Liver (tissue), 9 donors: Measurements from ENCODE around the gene ZNF827. TPM values are rescaled to one million over a fixed set of nuclear protein-coding genes. Genes with fewer than 3 reads are reported as not detected.

ENCODE experiments used
- DNase-seq: peaks from one replicate; pipeline ENCODE4 v3.0.0-alpha.2; 2017; ENCODE audit warnings: low spot score
- H3K27ac ChIP-seq, 2 donors: one replicate each; pipeline ENCODE4 v1.7.0; 2013; ENCODE audit warnings: inconsistent platforms in 2 of 2, low read length in 2 of 2, control low read depth in 1 of 2, low read depth in 1 of 2, mild to moderate bottlenecking in 1 of 2
- H3K27me3 ChIP-seq, 4 donors: one replicate each; pipeline versions ENCODE4 v1.6.1 to v1.7.0; 2013; ENCODE audit warnings: low read length in 3 of 4, inconsistent platforms in 1 of 4, mild to moderate bottlenecking in 1 of 4, moderate library complexity in 1 of 4; ENCODE audit not compliant: control insufficient read depth in 4 of 4, insufficient read depth in 4 of 4
- H3K36me3 ChIP-seq, 4 donors: one replicate each; pipeline versions ENCODE4 v1.6.1 to v1.7.0; 2013; ENCODE audit warnings: low read length in 3 of 4, mild to moderate bottlenecking in 3 of 4, low read depth in 1 of 4, moderate library complexity in 1 of 4; ENCODE audit not compliant: control insufficient read depth in 4 of 4, insufficient read depth in 3 of 4
- H3K4me1 ChIP-seq, 4 donors: one replicate each; pipeline versions ENCODE4 v1.6.1 to v1.7.0; 2013; ENCODE audit warnings: low read length in 3 of 4, mild to moderate bottlenecking in 3 of 4, moderate library complexity in 1 of 4; ENCODE audit not compliant: control insufficient read depth in 4 of 4, insufficient read depth in 4 of 4
- H3K4me3 ChIP-seq, 3 donors: one replicate each; pipeline versions ENCODE4 v1.6.1 to v1.7.0; 2013; ENCODE audit warnings: low read length in 3 of 3, control low read depth in 1 of 3, low read depth in 1 of 3, mild to moderate bottlenecking in 1 of 3
- H3K9ac ChIP-seq, 2 donors: one replicate each; pipeline ENCODE4 v1.7.0; 2013; ENCODE audit warnings: low read length in 2 of 2, mild to moderate bottlenecking in 2 of 2, moderate library complexity in 2 of 2, control low read depth in 1 of 2, low read depth in 1 of 2
- H3K9me3 ChIP-seq, 4 donors: one replicate each; pipeline versions ENCODE4 v1.6.1 to v1.7.0; 2013; ENCODE audit warnings: low read length in 3 of 4; ENCODE audit not compliant: control insufficient read depth in 4 of 4
- ATF3 ChIP-seq: IDR thresholded peaks from 2 replicates; pipeline ENCODE4 v1.6.1; 2016; ENCODE audit warnings: antibody characterized with exemption
- CTCF ChIP-seq: fragments of 150-350 bp; IDR thresholded peaks from 2 replicates; pipeline ENCODE4 v1.5.1; 2017; ENCODE audit warnings: improper control_type of control experiment, low read depth, low read length; ENCODE audit not compliant: missing input control
- EGR1 ChIP-seq, 2 donors: IDR thresholded peaks; 2 replicates each; pipeline ENCODE4 v1.6.1; 2016 to 2018; ENCODE audit warnings: antibody characterized with exemption in 2 of 2, low read depth in 2 of 2
- FOXA1 ChIP-seq: IDR thresholded peaks from 2 replicates; pipeline ENCODE4 v1.6.1; 2016; ENCODE audit warnings: antibody characterized with exemption
- FOXA2 ChIP-seq: IDR thresholded peaks from 2 replicates; pipeline ENCODE4 v1.6.1; 2016; ENCODE audit warnings: antibody characterized with exemption
- GABPA ChIP-seq, 2 donors: IDR thresholded peaks in 1 of 2; conservative IDR thresholded peaks in 1 of 2; 2 replicates each; pipeline ENCODE4 v1.6.1; 2016; ENCODE audit warnings: antibody characterized with exemption in 2 of 2, mild to moderate bottlenecking in 1 of 2, moderate library complexity in 1 of 2
- HNF4A ChIP-seq, 2 donors: conservative IDR thresholded peaks; 2 replicates each; pipeline ENCODE4 v1.6.1; 2016; ENCODE audit warnings: antibody characterized with exemption in 2 of 2, mild to moderate bottlenecking in 2 of 2
- MAX ChIP-seq: IDR thresholded peaks from 2 replicates; pipeline ENCODE4 v1.6.1; 2016; ENCODE audit warnings: antibody characterized with exemption
- NR2F2 ChIP-seq: IDR thresholded peaks from 2 replicates; pipeline ENCODE4 v1.6.1; 2016; ENCODE audit warnings: antibody characterized with exemption
- RAD21 ChIP-seq, 2 donors: IDR thresholded peaks; 2 replicates each; pipeline ENCODE4 v1.6.1; 2016; ENCODE audit warnings: antibody characterized with exemption in 2 of 2, mild to moderate bottlenecking in 2 of 2
- REST ChIP-seq: IDR thresholded peaks from 2 replicates; pipeline ENCODE4 v1.6.1; 2016; ENCODE audit warnings: antibody characterized with exemption, mild to moderate bottlenecking
- SP1 ChIP-seq: IDR thresholded peaks from 2 replicates; pipeline ENCODE4 v1.6.1; 2018; ENCODE audit warnings: antibody characterized with exemption, mild to moderate bottlenecking
- TAF1 ChIP-seq: conservative IDR thresholded peaks from 2 replicates; pipeline ENCODE4 v1.6.1; 2016; ENCODE audit warnings: antibody characterized with exemption, mild to moderate bottlenecking
- YY1 ChIP-seq: IDR thresholded peaks from 2 replicates; pipeline ENCODE4 v1.6.1; 2016; ENCODE audit warnings: antibody characterized with exemption, mild to moderate bottlenecking
- ZBTB33 ChIP-seq: IDR thresholded peaks from 2 replicates; pipeline ENCODE4 v1.6.1; 2016; ENCODE audit warnings: antibody characterized with exemption
- WGBS: extraction: QIAGEN DNeasy Blood & Tissue Kit; methylation state at CpG from one replicate; pipeline ENCODE4 v1.1.7; 2013; 5-methylcytosine and 5-hydroxymethylcytosine counted together
- polyA plus RNA-seq, 2 donors: library from polyadenylated mRNA; stranded (reverse) in 1 of 2; unstranded in 1 of 2; fragments of 200-250 nt in 1 of 2; fragments of >200 nt in 1 of 2; fragmentation: Nextera tagmentation in 1 of 2; extraction: Ambion mirVana in 1 of 2; gene quantifications; one replicate each; pipeline versions ENCODE4 v1.2.1 to v1.2.3, GENCODE V29; 2013 to 2015
- total RNA-seq, 2 donors: library from RNA; depleted of rRNA; stranded (reverse); fragments of >200 nt; gene quantifications; one replicate each; pipeline ENCODE4 v1.2.3, GENCODE V29; 2014
- donor health status: healthy.
- donor health status: healthy.
- donor health status: healthy.
- donor health status: healthy.
- donor health status: healthy.

The ZNF827 gene
- total and polyA plus RNA-seq, 4 donors: 0.46 to 2.9 (median 1.2) TPM

GRCh38 chr4:145730026-145730425 is 208.6 kb downstream of the ZNF827 start (continued):
- TF ChIP-seq ATF3 (no peak), NR2F2 (no peak)

- H3K4me3 ChIP-seq: no peak overlapping the region
- WGBS: 98% methylated on average over 2 of the region's 2 CpGs
- no peaks in the 10 kb centered on the region for H3K9me3 ChIP-seq
- H3K4me1 ChIP-seq: no peaks in the 10 kb centered on the region
- no peak for DNase-seq
- no peak overlapping the region for H3K27ac ChIP-seq
- H3K9ac ChIP-seq: no peak overlapping the region
- H3K27me3 ChIP-seq: no peaks in the 10 kb centered on the region
- H3K36me3 ChIP-seq: no peaks in the 10 kb centered on the region
- TF ChIP-seq TAF1: no peak
- TF ChIP-seq MAX: no peak
- TF ChIP-seq EGR1 (IDR thresholded peaks at IDR 0.05; ENCODE audit: low read depth in 2 of 2): no peak
- TF ChIP-seq NR2F2: no peak
- no peak for TF ChIP-seq FOXA2
- TF ChIP-seq FOXA1: no peak
- no peak for TF ChIP-seq CTCF
- TF ChIP-seq ATF3: no peak
- TF ChIP-seq SP1: no peak
- no peak for TF ChIP-seq REST
- TF ChIP-seq RAD21 (IDR thresholded peaks at IDR 0.05): no peak
- TF ChIP-seq ZBTB33: no peak
- TF ChIP-seq YY1: no peak
- no peak for TF ChIP-seq GABPA (IDR thresholded peaks at IDR 0.05 in 1 of 2, conservative IDR thresholded peaks at IDR 0.05 in 1 of 2)
- TF ChIP-seq HNF4A (conservative IDR thresholded peaks at IDR 0.05): no peak
Observed at GRCh38 chr4:145723336-145723735, 215.3 kb downstream of the ZNF827 start.
